Natural killer cell treated with Interleukin-12 subunit alpha and Interleukin-12 subunit beta and Interleukin-15 and Interleukin-18, amount 100 ng/mL, for 72 hours (primary cell): ENCODE results near the gene MLLT10. TPM values are rescaled to one million over a fixed set of nuclear protein-coding genes. Genes with fewer than 3 reads are reported as not detected.
"Not testable (repeated sequence)": the region's sequence is repeated elsewhere in the genome, so short reads cannot be mapped to it uniquely, and the experiment has no call there.

ENCODE experiments used
- ATAC-seq, 2 donors: fragments of 150-1000 bp; cut with Tn5 transposase in 1 of 2; sonication (Bioruptor Pico), chemical (Tn5 transposase) in 1 of 2; 2 replicates each; pipeline ENCODE4 v1.10.0; 2021
- DNase-seq: peaks from one replicate; pipeline ENCODE4 v3.0.0; 2022; ENCODE audit warnings: low spot score
- H3K27ac Mint-ChIP-seq, 2 donors: 1 replicate in 1 of 2; 2 replicates in 1 of 2; pipeline ENCODE4 v1.8.0; 2022; ENCODE audit warnings: mixed read lengths in 2 of 2, mild to moderate bottlenecking in 1 of 2, moderate library complexity in 1 of 2
- H3K27me3 Mint-ChIP-seq, 2 donors: 1 replicate in 1 of 2; 2 replicates in 1 of 2; pipeline ENCODE4 v1.8.0; 2022; ENCODE audit warnings: mixed read lengths in 2 of 2
- H3K36me3 Mint-ChIP-seq: one replicate; pipeline ENCODE4 v1.8.0; 2022; ENCODE audit warnings: mixed read lengths
- H3K4me1 Mint-ChIP-seq, 2 donors: 1 replicate in 1 of 2; 2 replicates in 1 of 2; pipeline ENCODE4 v1.8.0; 2022; ENCODE audit warnings: low read depth in 2 of 2, mixed read lengths in 2 of 2, mild to moderate bottlenecking in 1 of 2
- H3K4me3 Mint-ChIP-seq: one replicate; pipeline ENCODE4 v1.8.0; 2022; ENCODE audit warnings: mixed read lengths
- H3K9me3 Mint-ChIP-seq: 2 replicates; pipeline ENCODE4 v1.8.0; 2022; ENCODE audit warnings: mixed read lengths
- total RNA-seq, 2 donors: library from RNA; stranded (reverse); gene quantifications; one replicate each; pipeline ENCODE4 v1.2.3, GENCODE V29; 2022

MLLT10 gene
- total RNA-seq, 2 donors from 2014 or later: 31.5 to 71.0 TPM

GRCh38 chr10:21617267-21617666 is 83.2 kb downstream of the MLLT10 start:
- ATAC-seq: no peak
- no peak overlapping the region for H3K4me3 Mint-ChIP-seq
- no peaks in the 10 kb centered on the region for H3K36me3 Mint-ChIP-seq
- H3K27ac Mint-ChIP-seq: no peak overlapping the region
- peaks cover 4 to 11% of the 10 kb centered on the region in 2 donors for H3K4me1 Mint-ChIP-seq
- DNase-seq: no peak
- no peaks in the 10 kb centered on the region for H3K9me3 Mint-ChIP-seq
- H3K27me3 Mint-ChIP-seq: no peaks in the 10 kb centered on the region

DNA sequence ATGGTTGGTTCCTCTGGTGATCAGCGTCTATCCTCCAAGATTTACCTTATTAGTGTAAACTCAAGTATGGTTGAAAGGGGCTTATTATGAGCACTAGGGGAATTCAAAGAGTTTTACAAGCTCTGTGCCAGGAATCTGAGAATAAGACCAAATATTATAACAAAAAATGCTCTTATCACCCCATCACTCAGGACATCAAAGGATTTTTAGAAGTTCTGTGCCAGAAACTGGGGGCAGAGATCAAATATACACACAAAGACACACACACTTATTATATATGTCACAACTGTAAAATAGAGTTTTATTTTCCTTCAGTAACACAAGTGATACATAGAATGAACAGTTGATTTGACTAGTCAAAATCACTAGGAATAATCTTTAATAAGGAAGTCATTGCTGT is 89.3 kb downstream of the MLLT10 start:
- Mint-ChIP-seq H3K27ac (no peak overlapping the region), H3K27me3 (no peaks in the 10 kb centered on the region), H3K9me3 (no peaks in the 10 kb centered on the region), H3K36me3 (peaks cover 13% of the 10 kb centered on the region), H3K4me3 (no peak overlapping the region), H3K4me1 (peaks cover 22 to 28% of the 10 kb centered on the region in 2 donors)
- DNase-seq (no peak), ATAC-seq (no peak)

DNA sequence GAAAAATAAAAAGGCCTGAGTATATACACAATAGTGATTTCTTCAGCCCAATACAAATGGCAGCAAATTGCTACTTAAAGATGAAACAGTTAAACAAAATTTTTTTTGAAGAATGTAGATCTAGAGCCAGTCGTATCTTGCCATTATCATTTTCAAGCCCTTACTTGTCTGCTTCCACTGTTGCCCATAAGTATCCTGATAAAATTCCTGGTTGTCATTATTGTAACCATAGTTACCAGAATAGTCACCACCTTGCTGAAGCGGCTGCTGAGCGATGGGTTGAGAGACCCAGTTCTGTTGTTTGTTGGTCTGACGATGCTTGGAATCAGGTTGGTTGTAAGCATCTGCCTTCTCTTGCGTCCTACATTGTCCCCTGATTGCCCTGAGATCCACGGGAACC is 90.4 kb downstream of the MLLT10 start:
- peaks cover 13% of the 10 kb centered on the region for H3K36me3 Mint-ChIP-seq
- not testable (repeated sequence) for ATAC-seq, H3K4me3 Mint-ChIP-seq, H3K9me3 Mint-ChIP-seq, DNase-seq, H3K27me3 Mint-ChIP-seq
- H3K4me1 Mint-ChIP-seq: peaks cover 22 to 30% of the 10 kb centered on the region in 2 donors
- H3K27ac Mint-ChIP-seq: peak overlapping the region in 1 of 2 donors; percentile 2

DNA sequence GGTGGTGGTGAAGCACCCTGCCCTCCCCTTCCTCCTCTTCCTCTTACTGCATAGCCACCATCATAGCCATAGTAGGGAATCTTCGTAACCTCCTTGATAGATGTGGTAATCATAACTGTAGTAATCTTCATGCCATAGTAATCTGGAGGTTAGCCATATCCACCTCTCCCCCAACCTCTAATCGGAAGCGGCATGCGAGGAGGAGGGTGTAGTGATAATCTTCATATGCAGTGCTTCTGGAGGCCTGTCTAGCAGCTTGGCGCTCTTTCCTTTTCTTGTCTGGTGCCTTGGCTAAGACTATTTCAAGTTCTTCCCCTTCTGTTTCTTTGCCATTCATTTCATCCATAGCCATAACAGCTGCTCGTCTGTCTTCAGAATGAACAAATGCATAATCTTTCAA is 90.9 kb downstream of the MLLT10 start:
- Mint-ChIP-seq H3K4me1 (peaks cover 22 to 36% of the 10 kb centered on the region in 2 donors), H3K36me3 (peaks cover 13% of the 10 kb centered on the region), H3K4me3 (no peak overlapping the region), H3K9me3 (no peaks in the 10 kb centered on the region), H3K27ac (peak overlapping the region; percentile 2 to 34), H3K27me3 (no peaks in the 10 kb centered on the region)
- ATAC-seq (no peak), DNase-seq (no peak)

GRCh38 chr10:21625623-21626229 is 91.7 kb downstream of the MLLT10 start:
- DNase-seq: no peak
- H3K36me3 Mint-ChIP-seq: peaks cover 13% of the 10 kb centered on the region
- peak overlapping the region; percentile 2 to 34 for H3K27ac Mint-ChIP-seq
- H3K27me3 Mint-ChIP-seq: no peaks in the 10 kb centered on the region
- peaks cover 22 to 36% of the 10 kb centered on the region in 2 donors for H3K4me1 Mint-ChIP-seq
- peak overlapping the region; percentile 8 for H3K4me3 Mint-ChIP-seq
- H3K9me3 Mint-ChIP-seq: no peaks in the 10 kb centered on the region
- no peak for ATAC-seq

- Mint-ChIP-seq H3K27ac (peak overlapping the region; percentile 2 to 34), H3K4me1 (peaks cover 25 to 36% of the 10 kb centered on the region in 2 donors), H3K36me3 (peaks cover 18% of the 10 kb centered on the region), H3K4me3 (no peak overlapping the region), H3K27me3 (no peaks in the 10 kb centered on the region), H3K9me3 (no peaks in the 10 kb centered on the region)
- no peak for DNase-seq
- ATAC-seq: no peak
Measured at GRCh38 chr10:21626457-21627161, 92.6 kb downstream of the MLLT10 start.

- Mint-ChIP-seq H3K36me3 (peaks cover 18% of the 10 kb centered on the region), H3K4me1 (peaks cover 25 to 36% of the 10 kb centered on the region in 2 donors), H3K27ac (no peak overlapping the region), H3K27me3 (no peaks in the 10 kb centered on the region), H3K9me3 (no peaks in the 10 kb centered on the region), H3K4me3 (no peak overlapping the region)
- ATAC-seq (no peak), DNase-seq (no peak)
Measured at GRCh38 chr10:21627331-21627730, 93.3 kb downstream of the MLLT10 start.

- Mint-ChIP-seq H3K9me3 (no peaks in the 10 kb centered on the region), H3K27ac (no peak overlapping the region), H3K36me3 (peaks cover 18% of the 10 kb centered on the region), H3K4me1 (peaks cover 25 to 36% of the 10 kb centered on the region in 2 donors), H3K4me3 (no peak overlapping the region), H3K27me3 (no peaks in the 10 kb centered on the region)
- no peak for DNase-seq
- no peak for ATAC-seq
Measured at GRCh38 chr10:21628023-21628422, 94.0 kb downstream of the MLLT10 start.

GRCh38 chr10:21628645-21629044 is 94.6 kb downstream of the MLLT10 start:
- H3K27ac Mint-ChIP-seq, H3K27me3 Mint-ChIP-seq, H3K9me3 Mint-ChIP-seq, ATAC-seq, H3K4me3 Mint-ChIP-seq, DNase-seq: not testable (repeated sequence)
- peaks cover 18% of the 10 kb centered on the region for H3K36me3 Mint-ChIP-seq
- peaks cover 25 to 36% of the 10 kb centered on the region in 2 donors for H3K4me1 Mint-ChIP-seq

- H3K9me3 Mint-ChIP-seq: no peaks in the 10 kb centered on the region
- ATAC-seq (no peak), DNase-seq (no peak)
- no peak overlapping the region for H3K4me3 Mint-ChIP-seq
- H3K4me1 Mint-ChIP-seq: peaks cover 19 to 27% of the 10 kb centered on the region in 2 donors
- no peaks in the 10 kb centered on the region for H3K27me3 Mint-ChIP-seq
- no peak overlapping the region for H3K27ac Mint-ChIP-seq
- H3K36me3 Mint-ChIP-seq: peaks cover 21% of the 10 kb centered on the region
Measured at GRCh38 chr10:21634599-21635365, 100.8 kb downstream of the MLLT10 start.

DNA sequence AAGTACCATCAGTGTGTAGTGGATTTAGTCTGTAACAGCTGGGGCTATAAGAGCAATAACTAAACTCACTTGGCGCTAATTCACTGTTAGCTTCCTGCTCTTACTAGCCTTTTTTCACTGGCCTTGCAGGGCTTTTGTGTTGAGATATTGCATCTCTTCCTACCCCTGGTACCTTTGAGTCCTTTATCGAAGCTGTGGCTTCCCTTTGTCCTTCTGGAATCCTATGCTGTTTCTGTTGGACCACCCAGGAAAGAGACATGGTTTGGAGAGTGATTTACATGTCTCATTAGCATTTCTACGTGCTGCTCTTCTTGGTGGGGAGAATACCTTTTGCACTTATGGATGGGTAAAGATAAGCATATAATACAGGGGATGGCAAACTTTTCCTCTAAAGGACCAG is 103.8 kb downstream of the MLLT10 start:
- Mint-ChIP-seq H3K4me3 (no peak overlapping the region), H3K9me3 (no peaks in the 10 kb centered on the region), H3K27ac (no peak overlapping the region), H3K36me3 (peaks cover 16% of the 10 kb centered on the region), H3K4me1 (peaks cover 17 to 24% of the 10 kb centered on the region in 2 donors), H3K27me3 (no peaks in the 10 kb centered on the region)
- no peak for DNase-seq
- ATAC-seq: no peak

GRCh38 chr10:21638681-21639080 is 104.6 kb downstream of the MLLT10 start:
- H3K36me3 Mint-ChIP-seq: peaks cover 16% of the 10 kb centered on the region
- ATAC-seq (no peak), DNase-seq (no peak)
- H3K27me3 Mint-ChIP-seq: no peaks in the 10 kb centered on the region
- H3K4me1 Mint-ChIP-seq: peaks cover 17 to 24% of the 10 kb centered on the region in 2 donors
- no peaks in the 10 kb centered on the region for H3K9me3 Mint-ChIP-seq
- no peak overlapping the region for H3K4me3 Mint-ChIP-seq
- no peak overlapping the region for H3K27ac Mint-ChIP-seq

DNA sequence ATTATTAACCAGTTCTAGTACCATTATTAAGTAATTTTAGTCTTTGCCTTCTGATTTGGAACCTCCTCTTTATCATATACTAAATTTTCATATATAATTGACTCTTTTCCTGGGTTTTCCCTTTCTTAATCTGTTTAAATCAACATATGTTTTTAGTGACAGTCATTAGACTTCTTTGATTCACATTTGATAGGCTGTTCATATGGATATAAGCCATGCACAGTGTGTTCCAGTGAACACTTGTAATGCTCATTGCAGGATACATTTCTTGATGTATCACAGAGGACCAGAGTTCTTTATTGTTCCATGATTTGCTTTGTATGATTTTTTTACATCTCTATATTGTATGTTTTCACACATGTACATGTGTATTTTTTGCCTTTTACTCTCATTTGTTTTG is 114.0 kb downstream of the MLLT10 start:
- Mint-ChIP-seq H3K4me3 (no peak overlapping the region), H3K36me3 (peaks cover 5% of the 10 kb centered on the region), H3K27me3 (no peaks in the 10 kb centered on the region), H3K9me3 (no peaks in the 10 kb centered on the region), H3K27ac (peak overlapping the region in 1 of 2 donors; percentile 23), H3K4me1 (peaks cover 16 to 24% of the 10 kb centered on the region in 2 donors)
- DNase-seq (no peak), ATAC-seq (no peak)

- Mint-ChIP-seq H3K4me3 (peak overlapping the region; percentile 51), H3K27me3 (no peaks in the 10 kb centered on the region)
- peak; percentile 67 to 90 for ATAC-seq
Measured at GRCh38 chr10:21649454-21649872, 115.4 kb downstream of the MLLT10 start.

More at GRCh38 chr10:21649454-21649872, 115.4 kb downstream of the MLLT10 start:
- H3K36me3 Mint-ChIP-seq: peaks cover 5% of the 10 kb centered on the region
- no peak for DNase-seq
- H3K9me3 Mint-ChIP-seq: no peaks in the 10 kb centered on the region
- peak overlapping the region; percentile 24 to 26 for H3K27ac Mint-ChIP-seq
- H3K4me1 Mint-ChIP-seq: peaks cover 16 to 24% of the 10 kb centered on the region in 2 donors
